Endodermal cell (in vitro differentiated cells): ENCODE results near the gene CCDC91. TPM values are rescaled to one million over a fixed set of nuclear protein-coding genes. Genes with fewer than 3 reads are reported as not detected.

ENCODE experiments used
- DNase-seq: peaks from one replicate; pipeline ENCODE4 v3.0.0-alpha.2; 2017
- H3K27ac ChIP-seq: 2 replicates; pipeline ENCODE4 v1.5.1; 2013; ENCODE audit warnings: mild to moderate bottlenecking, low read depth, low read length, moderate library complexity
- H3K27me3 ChIP-seq: 2 replicates; pipeline ENCODE4 v1.6.1; 2013; ENCODE audit warnings: mild to moderate bottlenecking, low read length, moderate library complexity; ENCODE audit not compliant: insufficient read depth, control insufficient read depth, poor library complexity, severe bottlenecking
- H3K36me3 ChIP-seq: 2 replicates; pipeline ENCODE4 v1.7.0; 2013; ENCODE audit warnings: mild to moderate bottlenecking, low read length, moderate library complexity; ENCODE audit not compliant: control insufficient read depth, insufficient read depth
- H3K4me1 ChIP-seq: one replicate; pipeline ENCODE4 v1.7.0; 2013; ENCODE audit warnings: low read length; ENCODE audit not compliant: control insufficient read depth, insufficient read depth
- H3K4me3 ChIP-seq: 2 replicates; pipeline ENCODE4 v1.5.1; 2013; ENCODE audit warnings: mild to moderate bottlenecking, low read length, moderate library complexity
- H3K9ac ChIP-seq: 2 replicates; pipeline ENCODE4 v1.6.1; 2013; ENCODE audit warnings: mild to moderate bottlenecking, low read length, moderate library complexity; ENCODE audit not compliant: poor library complexity, severe bottlenecking; ENCODE audit errors: extremely low read depth
- H3K9me3 ChIP-seq: 2 replicates; pipeline ENCODE4 v1.6.1; 2013; ENCODE audit warnings: mild to moderate bottlenecking, low read length, moderate library complexity; ENCODE audit not compliant: control insufficient read depth
- H3K27ac Mint-ChIP-seq: 2 replicates; pipeline ENCODE4 v1.8.0; 2020; ENCODE audit warnings: mixed read lengths
- H3K27me3 Mint-ChIP-seq: 2 replicates; pipeline ENCODE4 v1.8.0; 2021; ENCODE audit warnings: mild to moderate bottlenecking, mixed read lengths; ENCODE audit not compliant: insufficient read depth
- H3K36me3 Mint-ChIP-seq: 2 replicates; pipeline ENCODE4 v1.8.0; 2020; ENCODE audit warnings: low read depth, mixed read lengths
- H3K4me1 Mint-ChIP-seq: 2 replicates; pipeline ENCODE4 v1.8.0; 2020; ENCODE audit warnings: mixed read lengths
- H3K4me3 Mint-ChIP-seq: 2 replicates; pipeline ENCODE4 v1.8.0; 2020; ENCODE audit warnings: mild to moderate bottlenecking, moderate library complexity, mixed read lengths
- H3K9me3 Mint-ChIP-seq: 2 replicates; pipeline ENCODE4 v1.8.0; 2020; ENCODE audit warnings: mild to moderate bottlenecking, mixed read lengths
- WGBS, 2 experiments: methylation state at CpG; one replicate each; pipeline versions ENCODE4 v1.1.5 to v1.1.7; 2013; ENCODE audit warnings: missing lambda C conversion rate in 2 of 2, mixed read lengths in 1 of 2; ENCODE audit not compliant: insufficient coverage in 1 of 2, insufficient read length in 1 of 2; 5-methylcytosine and 5-hydroxymethylcytosine counted together
- total RNA-seq, 2 donors: library from RNA; stranded (reverse); fragmentation: NEBNext Ultra II Directional in 1 of 2; extraction: Animal tissue kit (Norgen Biotek cat#: 25700) in 1 of 2; gene quantifications; 2 replicates in 1 of 2; 3 replicates in 1 of 2; pipeline ENCODE4 v1.2.1, GENCODE V29; 2021
- TF ChIP-seq, protein P1 (sequence below): fragments of 200-600 bp; sonication (generic); conservative IDR thresholded peaks from 2 replicates; pipeline ENCODE4 v1.5.0; 2021; ENCODE audit warnings: antibody characterized with exemption, mild to moderate bottlenecking

The CCDC91 gene
- total RNA-seq, 2 donors from 2014 or later = 25.3 to 45.7 TPM

DNA sequence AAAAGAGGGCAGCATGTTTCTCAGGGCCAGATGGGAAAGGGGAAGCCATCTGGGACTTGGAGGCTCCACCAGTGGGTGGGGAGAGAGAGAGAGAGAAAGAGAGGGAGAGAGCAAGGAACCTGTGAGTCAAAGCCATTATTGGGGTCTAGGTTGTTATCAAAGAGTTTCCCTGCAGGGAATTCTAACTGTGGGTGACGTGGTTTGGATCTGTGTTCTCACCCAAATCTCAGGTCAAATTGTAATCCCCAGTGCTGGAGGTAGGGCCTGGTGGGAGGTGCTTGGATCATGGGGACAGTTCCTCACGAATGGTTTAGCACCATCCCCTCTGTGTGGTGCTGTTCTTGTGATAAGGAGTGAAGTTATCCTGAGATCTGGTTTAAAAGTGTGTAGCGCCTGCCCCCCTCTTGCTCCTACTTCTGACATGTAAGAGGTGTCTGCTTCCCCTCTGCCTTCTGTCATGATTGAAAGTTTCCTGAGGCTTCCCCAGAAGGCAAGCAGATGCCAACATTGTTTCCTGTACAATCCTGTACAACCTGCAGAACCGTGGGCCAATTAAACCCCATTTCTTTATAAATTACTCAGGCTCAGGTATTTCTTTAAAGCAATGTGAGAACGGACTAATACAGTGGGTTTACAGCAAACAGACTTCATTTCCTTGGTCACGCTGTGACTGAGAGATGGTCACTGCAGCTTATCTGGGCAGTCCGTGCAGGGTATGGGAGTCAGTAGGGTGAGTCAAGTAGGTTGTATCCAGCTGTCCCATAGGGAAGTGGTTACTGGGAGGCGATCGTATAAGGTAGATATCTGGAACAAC is 52.4 kb downstream of the CCDC91 start:
- Mint-ChIP-seq H3K4me1 (peaks cover 10% of the 10 kb centered on the region), H3K4me3 (no peak overlapping the region), H3K27ac (peak overlapping the region; percentile 9), H3K27me3 (no peaks in the 10 kb centered on the region), H3K9me3 (peaks cover 4% of the 10 kb centered on the region), H3K36me3 (no peaks in the 10 kb centered on the region)
- Histone ChIP-seq H3K27me3 (no peaks in the 10 kb centered on the region), H3K4me3 (no peak overlapping the region), H3K36me3 (no peaks in the 10 kb centered on the region), H3K27ac (no peak overlapping the region), H3K4me1 (no peaks in the 10 kb centered on the region), H3K9ac (no peak overlapping the region), H3K9me3 (peaks cover 3% of the 10 kb centered on the region)
- 92 to 94% methylated on average over 7 to 9 of the region's 9 CpGs for WGBS, 2 experiments
- DNase-seq = peak; percentile 44
- TF ChIP-seq, protein P1, sequence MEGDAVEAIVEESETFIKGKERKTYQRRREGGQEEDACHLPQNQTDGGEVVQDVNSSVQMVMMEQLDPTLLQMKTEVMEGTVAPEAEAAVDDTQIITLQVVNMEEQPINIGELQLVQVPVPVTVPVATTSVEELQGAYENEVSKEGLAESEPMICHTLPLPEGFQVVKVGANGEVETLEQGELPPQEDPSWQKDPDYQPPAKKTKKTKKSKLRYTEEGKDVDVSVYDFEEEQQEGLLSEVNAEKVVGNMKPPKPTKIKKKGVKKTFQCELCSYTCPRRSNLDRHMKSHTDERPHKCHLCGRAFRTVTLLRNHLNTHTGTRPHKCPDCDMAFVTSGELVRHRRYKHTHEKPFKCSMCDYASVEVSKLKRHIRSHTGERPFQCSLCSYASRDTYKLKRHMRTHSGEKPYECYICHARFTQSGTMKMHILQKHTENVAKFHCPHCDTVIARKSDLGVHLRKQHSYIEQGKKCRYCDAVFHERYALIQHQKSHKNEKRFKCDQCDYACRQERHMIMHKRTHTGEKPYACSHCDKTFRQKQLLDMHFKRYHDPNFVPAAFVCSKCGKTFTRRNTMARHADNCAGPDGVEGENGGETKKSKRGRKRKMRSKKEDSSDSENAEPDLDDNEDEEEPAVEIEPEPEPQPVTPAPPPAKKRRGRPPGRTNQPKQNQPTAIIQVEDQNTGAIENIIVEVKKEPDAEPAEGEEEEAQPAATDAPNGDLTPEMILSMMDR = no peak

DNA sequence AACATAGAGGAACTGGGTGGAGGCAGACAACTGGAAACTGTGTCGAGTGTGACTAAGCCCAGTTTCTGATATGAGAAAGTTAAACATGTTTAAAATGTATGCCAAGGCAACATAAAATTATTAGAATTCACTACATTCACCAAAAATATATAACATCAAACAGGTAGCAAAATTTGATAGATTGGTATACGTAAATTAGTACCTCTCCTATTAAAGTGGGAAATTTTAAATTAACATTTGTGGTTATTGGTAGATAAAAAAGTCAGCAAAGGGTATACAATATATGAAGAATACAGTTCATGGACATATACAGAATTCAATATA is 53.0 kb downstream of the CCDC91 start:
- Histone ChIP-seq H3K4me1 (no peaks in the 10 kb centered on the region), H3K9me3 (no peaks in the 10 kb centered on the region), H3K36me3 (no peaks in the 10 kb centered on the region), H3K4me3 (no peak overlapping the region), H3K9ac (no peak overlapping the region), H3K27ac (no peak overlapping the region), H3K27me3 (no peaks in the 10 kb centered on the region)
- DNase-seq = no peak
- H3K9me3 Mint-ChIP-seq = peaks cover 4% of the 10 kb centered on the region
- peaks cover 15% of the 10 kb centered on the region for H3K4me1 Mint-ChIP-seq
- no peak overlapping the region for H3K27ac Mint-ChIP-seq
- no peaks in the 10 kb centered on the region for H3K27me3 Mint-ChIP-seq
- TF ChIP-seq, protein P1 = no peak
- H3K36me3 Mint-ChIP-seq = no peaks in the 10 kb centered on the region
- 83% methylated on average over 1 of the region's 2 CpGs for WGBS, 2 experiments
- no peak overlapping the region for H3K4me3 Mint-ChIP-seq

DNA sequence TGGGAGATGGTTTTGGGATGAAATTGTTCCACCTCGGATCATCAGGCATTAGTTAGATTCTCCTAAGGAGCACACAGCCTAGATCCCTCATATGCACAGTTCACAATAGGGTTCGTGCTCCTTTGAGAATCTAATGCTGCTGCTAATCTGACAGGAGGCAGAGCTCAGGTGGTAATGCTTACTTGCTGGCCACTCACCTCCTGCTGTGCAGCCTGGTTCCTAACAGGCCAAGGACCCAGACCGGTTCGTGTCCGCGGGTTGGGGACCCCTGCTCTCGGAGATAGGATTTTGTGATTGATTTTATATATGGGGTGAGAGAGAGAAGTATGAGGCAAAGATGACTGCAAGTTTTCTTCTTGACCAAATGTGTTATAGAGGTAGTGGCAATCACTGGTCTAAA is 57.5 kb downstream of the CCDC91 start:
- Histone ChIP-seq H3K36me3 (no peaks in the 10 kb centered on the region), H3K9me3 (no peaks in the 10 kb centered on the region), H3K4me1 (no peaks in the 10 kb centered on the region), H3K27me3 (no peaks in the 10 kb centered on the region), H3K27ac (no peak overlapping the region), H3K9ac (no peak overlapping the region), H3K4me3 (no peak overlapping the region)
- TF ChIP-seq, protein P1 = no peak
- H3K27ac Mint-ChIP-seq = no peak overlapping the region
- H3K4me1 Mint-ChIP-seq = peaks cover 25% of the 10 kb centered on the region
- DNase-seq = peak; percentile 50
- H3K4me3 Mint-ChIP-seq = no peak overlapping the region
- 93 to 100% methylated on average over 3 to 7 of the region's 7 CpGs for WGBS, 2 experiments
- no peaks in the 10 kb centered on the region for H3K27me3 Mint-ChIP-seq
- H3K36me3 Mint-ChIP-seq = no peaks in the 10 kb centered on the region
- H3K9me3 Mint-ChIP-seq = peaks cover 4% of the 10 kb centered on the region
